Measurements from ENCODE around the gene NDUFS2.
A peak's percentile ranks its signal among the peaks of the same experiment; 100 is the strongest.

NDUFS2 gene

DNA sequence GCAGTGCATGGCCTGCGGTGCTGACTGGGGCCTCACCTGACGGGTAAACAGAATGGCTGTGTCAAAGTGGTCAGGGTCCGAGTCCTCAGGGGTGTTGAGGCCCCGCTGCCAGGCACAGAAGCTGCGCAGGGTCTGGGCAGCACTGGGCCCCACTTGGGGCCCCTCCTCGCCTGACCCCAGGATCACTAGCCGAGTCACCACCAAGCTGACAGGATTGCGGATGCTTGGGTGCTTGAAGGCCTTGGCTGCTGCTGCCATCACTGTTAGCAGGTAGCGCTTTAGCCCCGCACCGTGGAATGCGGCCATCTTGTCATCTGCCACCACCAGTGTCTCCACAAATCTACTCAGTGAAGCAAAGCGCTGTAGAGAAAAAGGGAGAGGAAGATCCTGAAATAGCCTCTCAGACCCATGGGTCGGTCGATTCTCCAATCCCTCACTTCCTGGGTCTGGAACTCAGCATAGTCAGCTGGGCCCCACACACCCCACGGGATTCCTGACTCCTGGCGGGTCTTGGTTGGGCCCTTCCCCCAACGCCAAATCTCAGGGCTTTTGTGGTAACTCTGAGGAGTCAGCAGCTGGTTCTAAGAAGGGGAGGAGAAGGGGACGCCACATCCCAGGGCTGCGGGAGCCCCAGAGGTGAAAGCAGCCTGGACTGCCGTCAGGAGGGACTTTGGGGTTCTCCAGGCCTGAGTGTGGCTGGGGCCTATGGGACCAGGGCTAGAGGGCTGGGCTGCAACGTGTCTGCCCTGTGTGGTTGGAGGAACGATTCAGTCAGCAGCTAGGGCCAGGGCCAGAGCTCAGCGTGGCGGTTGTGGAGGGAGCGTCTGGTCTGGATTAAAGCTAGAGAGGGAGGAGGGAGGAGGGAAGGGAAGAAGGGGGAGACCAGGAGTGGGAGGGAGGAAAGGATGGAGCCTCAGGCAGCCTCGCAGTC lies 5.4 kb upstream of the NDUFS2 start:
- DNase-seq: no peak

DNA sequence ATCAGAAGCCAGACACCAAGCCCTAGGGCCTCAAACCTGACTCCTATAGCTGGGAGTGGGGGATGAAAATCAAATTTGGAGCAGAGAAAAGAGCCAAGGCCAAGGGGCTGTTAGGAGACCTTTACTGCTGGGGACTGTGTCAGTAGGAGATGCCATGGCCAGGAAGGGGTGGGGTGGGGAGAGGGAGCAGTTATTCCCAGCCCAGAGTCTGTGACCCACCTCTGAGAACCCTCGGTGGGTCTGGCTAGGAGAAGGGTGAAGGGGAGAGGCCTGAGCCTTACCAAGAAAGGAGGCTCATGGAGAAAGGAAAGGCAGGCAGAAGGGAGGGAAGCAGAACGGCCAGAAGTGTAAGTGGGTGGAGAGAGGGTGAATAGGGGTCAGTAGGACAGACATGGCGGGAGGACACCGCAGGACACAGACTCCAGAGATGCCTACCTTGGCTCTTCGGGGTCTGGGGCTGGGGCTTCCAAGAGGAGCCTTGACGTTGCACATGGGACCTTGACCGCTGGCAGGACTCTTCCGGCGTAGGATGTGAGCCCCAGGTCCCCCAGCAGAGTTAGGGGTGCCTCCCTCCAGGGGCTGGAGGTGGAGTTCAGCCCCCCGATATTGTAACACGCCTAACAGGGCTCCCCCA lies 4.5 kb upstream of the NDUFS2 start:
- no peak for DNase-seq

DNA sequence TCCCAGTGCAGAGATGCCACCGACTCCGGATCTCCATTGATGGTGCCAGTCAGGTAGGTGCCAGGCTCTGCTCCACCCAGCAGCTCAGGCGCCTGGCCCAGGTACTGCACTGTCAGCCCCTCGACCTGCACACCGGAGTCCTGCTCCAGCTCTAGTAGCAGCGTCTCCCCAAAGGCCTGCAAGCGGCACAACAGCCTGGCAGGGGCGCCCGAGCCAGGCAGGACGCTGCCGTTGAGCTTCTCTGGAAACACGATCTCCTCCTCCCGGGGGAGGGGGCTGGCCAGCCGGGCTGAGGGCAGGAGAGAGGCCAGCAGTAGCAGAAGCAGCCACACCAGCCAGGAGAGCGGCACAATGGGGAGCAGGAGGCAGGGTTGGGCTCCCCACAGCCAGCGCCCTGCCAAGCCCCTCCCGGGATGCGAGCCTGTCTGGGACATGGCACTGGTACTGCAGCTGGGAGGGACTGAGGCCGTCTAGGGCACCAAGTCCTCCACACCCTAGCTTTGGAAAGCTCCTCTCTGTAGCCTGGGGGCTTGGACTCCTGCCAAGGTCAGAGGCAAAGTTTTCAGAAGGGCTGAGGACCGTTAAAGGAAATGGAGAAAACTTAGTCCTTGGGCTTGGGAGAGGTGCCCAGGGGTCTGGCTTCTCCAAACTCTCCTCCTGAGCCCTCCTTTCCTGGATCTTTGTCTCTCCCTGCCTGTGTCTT lies 3.8 kb upstream of the NDUFS2 start:
- no peak for DNase-seq

DNA sequence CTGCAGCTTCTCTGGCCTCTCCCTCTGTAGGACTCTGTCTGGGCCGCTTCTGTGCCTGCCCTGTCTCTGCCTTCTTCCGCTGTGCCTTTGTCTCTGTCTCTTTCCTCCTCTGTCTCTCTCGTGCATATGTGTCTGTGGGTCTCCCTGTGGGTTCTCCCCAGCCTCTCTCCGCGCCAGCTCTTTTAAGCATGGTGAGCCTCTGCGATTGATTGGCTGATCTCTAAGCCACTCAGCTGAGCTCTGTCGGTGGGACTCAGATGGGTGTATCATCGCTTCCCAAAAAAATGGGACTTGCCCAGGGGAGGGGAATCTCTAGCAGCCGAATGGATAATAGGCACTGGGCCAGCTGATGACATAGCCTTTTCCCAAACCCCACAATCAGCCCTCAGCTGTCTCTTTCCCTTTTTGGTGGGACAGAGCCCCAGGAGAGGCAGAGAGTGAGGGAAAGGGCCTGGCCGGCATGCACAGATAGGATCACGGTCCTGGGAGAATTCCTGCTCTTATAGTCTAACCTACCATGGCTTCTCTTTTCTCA lies 3.2 kb upstream of the NDUFS2 start, which contains the start of gene ADAMTS4:
ADAMTS4 (minus strand) TSS at position 158 of the 535 bp plus-strand sequence. CDS start 427 bp downstream, outside the sequence.
- DNase-seq: no peak

DNA sequence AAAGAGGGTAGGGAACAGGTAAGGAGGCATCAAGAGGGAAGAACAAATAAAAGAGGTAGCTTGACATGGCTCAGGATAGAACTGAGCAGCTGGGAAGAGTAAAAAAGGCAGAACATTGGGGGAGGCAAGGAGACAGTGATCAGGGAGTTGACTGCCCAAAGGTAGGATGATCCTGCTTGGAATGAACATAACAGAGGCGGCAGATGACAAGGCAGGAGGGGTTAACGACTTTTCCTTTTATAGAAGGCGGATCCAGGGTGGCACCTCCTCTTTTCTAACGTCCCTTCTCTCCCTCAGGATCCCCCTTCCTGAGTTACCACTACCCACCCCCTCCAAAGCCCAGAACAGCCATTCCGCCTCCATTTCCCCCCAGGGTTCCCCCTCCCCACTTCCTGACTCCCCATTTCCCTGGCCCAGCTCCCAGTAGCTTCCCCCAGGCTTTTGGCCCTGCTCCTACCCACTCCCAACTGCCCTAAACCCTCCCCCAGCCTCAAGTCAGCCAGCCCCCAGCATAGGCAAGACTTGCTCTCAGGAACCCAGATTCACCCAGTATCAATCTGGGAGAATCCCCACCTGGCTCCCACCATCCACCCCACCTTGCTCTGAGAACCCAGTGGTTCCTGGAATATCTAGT lies 2.5 kb upstream of the NDUFS2 start:
- DNase-seq: no peak

DNA sequence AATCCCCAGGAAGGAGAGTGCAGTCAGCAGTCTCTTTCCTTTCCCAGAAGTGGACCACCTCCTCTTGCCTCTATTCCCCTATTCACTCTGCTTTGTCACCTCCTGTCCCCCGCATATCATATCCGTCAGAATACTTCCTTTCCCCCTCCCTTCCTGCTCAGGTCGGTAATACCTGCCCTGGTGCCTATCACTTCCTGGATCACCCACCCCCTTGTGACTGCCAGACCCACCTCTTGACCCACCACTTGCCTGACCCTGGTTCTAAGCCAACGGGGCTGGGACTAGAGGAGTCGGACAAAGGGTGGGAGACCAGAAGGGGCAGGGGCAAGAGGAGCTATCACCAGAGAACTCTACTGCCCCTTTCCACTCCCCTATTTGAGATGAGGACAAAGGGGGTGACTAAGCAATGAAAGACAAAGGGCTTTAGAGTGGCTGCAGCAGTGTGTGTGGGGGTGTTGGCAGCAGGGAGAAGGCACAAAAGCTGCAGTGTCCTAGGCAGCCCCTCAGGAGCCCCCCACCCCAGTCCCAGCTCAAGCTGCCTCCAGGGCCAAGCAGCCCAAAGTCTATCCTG lies 1.7 kb upstream of the NDUFS2 start:
- no peak for DNase-seq

DNA sequence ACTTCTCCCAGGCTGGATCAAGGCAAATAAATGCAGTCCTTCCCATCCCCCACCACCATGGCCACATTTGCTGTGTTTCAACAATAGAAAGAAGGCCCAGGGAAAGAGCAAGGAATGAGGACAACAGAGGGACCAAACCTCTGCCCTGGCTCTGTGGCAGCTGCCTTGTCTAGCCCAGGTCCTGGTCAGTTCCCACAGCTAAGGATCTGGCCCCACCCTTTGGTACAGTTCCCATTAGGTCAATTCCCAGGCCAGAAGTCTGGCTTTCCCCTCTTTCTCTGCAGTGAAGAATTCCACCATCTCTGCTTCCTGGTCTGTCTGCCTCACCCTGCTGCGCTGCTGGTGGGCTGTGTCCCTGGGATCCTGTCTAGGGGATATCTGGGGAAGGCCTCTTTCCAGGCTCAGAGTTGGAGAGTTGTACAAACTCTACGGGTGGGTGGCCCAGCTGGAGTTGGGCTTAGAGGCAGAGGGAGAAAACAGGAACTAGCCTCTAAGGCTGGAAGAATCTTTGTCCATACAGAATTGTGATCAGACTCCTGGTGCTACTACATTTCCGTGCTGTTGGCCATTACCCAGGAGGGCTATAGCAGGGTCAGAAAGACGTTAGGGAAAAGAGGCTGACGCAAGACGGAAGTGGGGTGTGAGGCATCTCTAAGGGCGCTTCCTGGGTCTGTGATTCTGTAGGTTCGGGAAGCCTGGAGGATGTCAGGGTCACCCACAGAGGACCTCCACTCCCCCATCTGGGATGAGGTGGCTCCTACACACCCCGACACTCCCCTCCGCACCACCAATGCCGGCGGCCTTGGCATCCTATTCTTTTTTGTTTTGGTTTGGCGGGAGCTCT lies 953 bp upstream of the NDUFS2 start:
- DNase-seq: no peak

DNA sequence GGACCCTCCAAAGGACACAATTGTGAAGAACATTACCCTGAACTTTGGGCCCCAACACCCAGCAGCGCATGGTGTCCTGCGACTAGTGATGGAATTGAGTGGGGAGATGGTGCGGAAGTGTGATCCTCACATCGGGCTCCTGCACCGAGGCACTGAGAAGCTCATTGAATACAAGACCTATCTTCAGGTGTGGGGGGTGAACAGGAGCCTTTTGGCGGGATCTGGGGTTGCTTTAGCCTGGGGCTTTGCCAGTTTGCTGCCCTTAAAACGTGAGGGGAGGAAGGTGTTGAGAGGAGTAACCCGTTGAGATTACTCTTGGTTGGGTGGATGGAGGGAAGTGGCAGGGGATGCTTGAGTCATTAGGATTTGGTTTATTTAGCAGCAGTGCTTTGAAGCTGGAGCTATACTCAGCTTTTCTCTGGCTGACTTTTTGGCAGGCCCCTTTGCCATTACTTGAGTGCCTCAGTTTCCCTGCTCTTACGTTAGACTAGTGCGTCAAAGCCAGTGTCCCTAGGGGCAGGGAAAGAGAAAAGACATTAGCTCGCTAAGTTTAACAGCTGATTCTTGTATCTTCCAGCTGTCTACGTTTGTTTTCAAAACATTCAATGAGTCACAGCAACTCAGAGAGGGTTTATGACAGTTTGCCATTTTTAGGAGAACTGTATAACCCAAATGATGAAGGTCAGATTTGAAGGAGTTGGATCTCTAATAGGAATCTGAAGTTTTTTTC lies 4.4 kb downstream of the NDUFS2 start:
- DNase-seq: no peak

DNA sequence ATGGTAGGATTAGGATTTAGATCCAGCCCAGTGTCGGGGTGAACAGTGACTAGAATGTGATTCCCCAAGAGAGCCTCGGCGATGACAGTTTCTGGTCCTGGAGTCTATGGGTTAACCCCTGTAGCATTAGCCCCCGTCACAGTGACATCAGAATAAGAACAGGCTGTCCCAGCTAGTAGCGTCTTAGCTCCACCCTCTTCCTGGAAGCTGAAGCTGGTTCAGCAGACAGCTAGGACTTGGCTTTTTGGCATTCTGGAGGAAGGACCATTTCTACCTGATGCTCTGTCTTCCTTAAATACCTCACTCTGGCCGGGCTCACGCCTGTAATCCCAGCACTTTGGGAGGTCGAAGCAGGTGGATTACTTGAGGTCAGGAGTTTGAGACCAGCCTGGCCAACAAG lies 5.0 kb downstream of the NDUFS2 start:
- no peak for DNase-seq

DNA sequence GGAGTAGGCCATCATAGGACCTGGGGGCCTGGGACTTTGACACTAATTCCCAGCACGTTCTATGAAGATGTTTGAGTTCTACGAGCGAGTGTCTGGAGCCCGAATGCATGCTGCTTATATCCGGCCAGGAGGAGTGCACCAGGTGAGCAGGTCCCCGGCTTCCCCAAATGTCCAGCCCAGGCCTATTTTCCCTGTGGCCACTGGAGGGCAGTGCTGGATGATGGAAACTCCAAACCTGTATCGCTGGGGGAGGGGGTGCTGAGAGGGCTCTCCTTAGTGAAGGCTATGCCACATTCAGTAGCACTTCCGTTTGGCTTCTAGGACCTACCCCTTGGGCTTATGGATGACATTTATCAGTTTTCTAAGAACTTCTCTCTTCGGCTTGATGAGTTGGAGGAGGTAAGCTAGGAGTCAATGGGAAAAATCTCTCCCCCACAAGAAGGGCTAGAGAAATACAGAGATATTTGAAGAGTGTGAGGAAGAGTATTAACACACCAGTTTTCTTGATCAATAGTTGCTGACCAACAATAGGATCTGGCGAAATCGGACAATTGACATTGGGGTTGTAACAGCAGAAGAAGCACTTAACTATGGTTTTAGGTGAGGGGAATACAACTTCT lies 7.7 kb downstream of the NDUFS2 start:
- DNase-seq: peak; percentile 18

DNA sequence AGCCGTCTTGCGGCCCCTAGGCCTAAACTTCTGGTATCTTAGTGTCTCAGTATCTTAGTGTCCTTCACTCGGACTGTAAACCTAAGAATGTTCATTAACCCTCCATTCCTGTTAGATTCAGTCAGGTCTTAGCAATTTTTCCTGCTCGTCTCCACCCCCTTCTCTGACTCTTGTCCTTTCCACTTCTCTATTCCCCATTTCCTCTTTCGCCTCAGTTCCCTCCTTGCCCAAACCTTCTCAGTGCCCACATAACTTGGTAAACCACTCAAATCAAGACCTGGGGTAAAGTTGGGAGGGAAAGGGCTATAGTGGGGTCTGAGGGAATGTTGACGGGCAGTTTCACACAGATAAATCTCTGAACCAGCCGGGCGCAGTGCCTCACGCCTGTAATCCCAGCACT lies 12.2 kb downstream of the NDUFS2 start:
- DNase-seq: no peak

DNA sequence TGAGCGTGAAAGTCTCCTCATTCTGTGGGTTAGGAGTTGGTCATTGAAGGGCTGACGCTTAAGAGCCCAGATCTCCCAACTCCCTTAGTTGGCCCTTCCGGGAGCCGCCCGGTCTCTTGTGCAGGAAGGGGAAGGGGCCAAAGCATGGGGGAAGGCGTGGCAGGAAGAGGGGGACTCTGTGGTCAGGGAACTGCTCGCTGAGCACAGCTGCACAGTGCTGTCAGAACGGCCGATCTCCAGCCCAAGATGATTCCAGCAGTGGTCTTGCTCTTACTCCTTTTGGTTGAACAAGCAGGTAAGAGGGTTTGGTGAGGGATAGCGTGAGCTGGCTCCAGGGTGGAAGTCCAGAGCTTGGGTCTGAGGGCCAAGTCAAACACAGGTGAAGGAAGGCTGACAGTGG lies 12.9 kb downstream of the NDUFS2 start, which contains the start of gene FCER1G:
FCER1G (plus strand) TSS at position 220 of the 400 bp plus-strand sequence; CDS start at position 247, 27 bp downstream.
- no peak for DNase-seq

DNA sequence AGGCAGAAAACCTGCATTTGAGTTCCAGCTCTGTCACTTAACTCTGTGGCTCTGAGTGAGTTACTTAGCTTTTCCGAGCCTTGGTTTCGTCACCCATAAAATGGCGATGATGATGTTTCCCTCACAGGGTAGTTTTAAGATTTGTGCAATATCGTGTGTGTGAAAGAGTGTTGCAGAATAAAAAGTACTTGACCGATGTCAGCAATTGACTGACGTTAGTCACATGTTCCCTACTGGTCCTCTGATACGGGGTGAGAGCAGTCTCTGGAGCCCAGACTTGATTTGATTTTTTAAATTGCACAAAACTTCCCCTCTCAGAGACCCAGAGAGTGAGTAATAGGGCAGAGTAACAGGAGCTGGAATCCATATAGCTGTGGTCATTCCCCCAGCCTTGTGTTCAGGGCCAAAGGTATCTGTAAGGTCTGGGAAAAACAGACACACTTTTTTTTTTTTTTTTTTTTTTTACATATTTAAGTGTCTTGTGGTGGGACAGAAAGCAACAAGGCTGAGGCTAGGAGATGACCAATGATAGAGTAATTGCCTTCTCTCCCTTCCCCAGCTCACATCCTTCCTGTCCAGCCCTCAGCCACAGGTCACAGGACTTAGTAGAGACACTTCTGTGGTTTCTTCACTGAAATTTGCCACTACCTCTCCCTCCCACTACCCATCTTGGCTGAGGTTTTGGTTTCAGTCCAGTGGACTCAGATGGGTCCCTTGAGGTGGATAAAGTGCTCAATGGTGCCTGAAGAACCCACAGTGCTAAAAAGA lies 15.0 kb downstream of the NDUFS2 start:
- DNase-seq: no peak

DNA sequence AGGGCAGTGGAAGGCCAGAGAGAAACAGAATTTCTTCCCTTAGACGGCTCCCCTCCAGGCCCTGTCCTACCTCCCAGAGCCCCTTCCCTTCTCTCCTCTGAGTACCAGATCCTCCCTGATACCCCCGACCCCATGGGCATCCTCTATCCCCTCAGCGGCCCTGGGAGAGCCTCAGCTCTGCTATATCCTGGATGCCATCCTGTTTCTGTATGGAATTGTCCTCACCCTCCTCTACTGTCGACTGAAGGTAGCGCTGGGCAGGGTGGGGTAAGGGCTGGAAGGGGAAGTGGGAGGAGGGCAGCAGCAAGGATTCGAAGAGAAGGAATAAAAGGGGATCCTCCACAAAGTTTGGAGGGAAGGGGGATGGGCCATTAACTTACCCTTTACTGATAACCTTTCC lies 15.7 kb downstream of the NDUFS2 start:
- no peak for DNase-seq

DNA sequence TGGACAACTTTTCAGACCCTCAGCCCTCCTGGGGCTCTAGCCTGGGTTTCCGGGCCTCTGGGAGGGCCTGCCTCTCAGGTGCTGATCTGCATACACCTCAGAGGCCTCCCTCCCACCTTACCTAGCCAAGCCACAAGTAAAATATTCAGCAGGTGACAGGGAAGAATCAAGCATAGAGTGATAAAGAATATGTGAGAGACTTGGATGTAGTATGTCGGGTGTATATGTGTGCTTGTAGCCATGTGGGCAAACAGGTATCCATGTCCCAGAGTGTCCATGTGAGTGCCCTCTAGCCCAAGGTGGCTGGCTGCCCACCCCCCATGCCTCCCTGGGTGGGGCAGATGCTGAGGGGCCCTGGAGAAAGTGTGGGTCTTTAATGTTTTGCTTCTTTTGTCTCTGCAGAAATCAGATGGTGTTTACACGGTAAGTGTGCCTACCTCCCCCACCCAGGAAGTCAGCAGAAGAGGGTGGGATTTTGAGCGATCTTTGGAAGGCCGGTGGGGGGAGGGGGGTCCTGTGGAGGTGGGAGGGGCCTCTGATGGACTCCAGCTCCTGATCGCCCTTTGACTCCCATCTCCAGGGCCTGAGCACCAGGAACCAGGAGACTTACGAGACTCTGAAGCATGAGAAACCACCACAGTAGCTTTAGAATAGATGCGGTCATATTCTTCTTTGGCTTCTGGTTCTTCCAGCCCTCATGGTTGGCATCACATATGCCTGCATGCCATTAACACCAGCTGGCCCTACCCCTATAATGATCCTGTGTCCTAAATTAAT lies 16.3 kb downstream of the NDUFS2 start:
- no peak for DNase-seq

DNA sequence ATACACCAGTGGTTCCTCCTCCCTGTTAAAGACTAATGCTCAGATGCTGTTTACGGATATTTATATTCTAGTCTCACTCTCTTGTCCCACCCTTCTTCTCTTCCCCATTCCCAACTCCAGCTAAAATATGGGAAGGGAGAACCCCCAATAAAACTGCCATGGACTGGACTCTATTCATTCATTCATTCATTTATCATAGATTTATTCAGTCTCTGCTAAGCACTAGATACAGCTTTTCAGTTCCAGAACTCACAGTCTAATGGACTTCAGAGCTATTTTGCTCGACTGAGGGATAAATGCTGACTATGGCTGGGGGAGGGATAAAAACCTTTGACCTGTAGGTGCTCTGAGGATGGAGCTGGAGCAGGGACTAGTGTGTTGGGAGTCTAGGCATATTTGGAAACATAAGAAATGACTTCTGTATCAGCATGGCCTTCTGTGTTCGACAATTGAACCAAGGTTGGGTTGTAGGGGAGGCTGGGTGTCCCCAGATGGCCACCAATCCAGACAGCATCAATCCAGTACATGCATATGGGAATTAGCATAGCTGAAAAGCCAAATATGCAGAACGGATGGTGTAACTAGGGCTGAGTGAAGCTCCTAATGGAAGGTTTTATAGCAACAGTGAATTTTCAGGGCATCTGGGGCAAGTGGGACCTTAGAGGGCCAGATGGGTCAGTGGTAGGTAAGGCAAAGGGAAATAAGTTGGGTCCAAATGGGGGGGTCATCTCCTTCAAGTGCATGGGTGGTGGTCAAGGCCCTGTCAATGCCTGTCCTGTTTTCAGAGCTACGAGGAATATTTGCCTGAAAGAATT lies 17.1 kb downstream of the NDUFS2 start:
- no peak for DNase-seq

DNA sequence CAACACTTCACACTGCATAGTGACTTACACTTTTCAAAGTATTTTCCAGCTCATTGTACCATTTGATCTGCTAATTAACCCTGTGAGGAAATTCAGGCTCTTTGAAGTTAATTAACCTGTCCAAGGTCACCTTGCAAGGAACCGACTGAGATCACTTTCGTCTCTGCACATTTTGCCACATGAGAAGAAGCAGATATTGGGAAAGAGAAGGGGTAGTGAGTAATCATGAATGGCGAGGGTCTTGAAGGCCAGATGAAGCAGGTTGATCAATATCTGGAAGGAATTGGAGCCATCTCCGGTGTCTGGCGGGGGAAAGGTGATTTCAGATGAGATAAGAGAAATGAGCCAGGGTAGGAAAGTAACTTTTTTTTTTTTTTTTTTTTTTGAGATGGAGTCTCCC lies 17.8 kb downstream of the NDUFS2 start:
- no peak for DNase-seq

All from NCI-H1417 treated with DMSO at 0.1 percent for 48 hours (cell line).